Choroid plexus epithelial cell (primary cell): ENCODE data around the gene HSFX1.
A peak's percentile ranks its signal among the peaks of the same experiment; 100 is the strongest.

Experiments
- DNase-seq: peaks from one replicate; pipeline ENCODE4 v3.0.0-alpha.2; 2010; ENCODE audit warnings: low read depth
- H3K4me3 ChIP-seq: 2 replicates; pipeline ENCODE4 v1.5.1; 2011; ENCODE audit warnings: low read depth, mild to moderate bottlenecking, control low read depth, low read length, moderate library complexity
- CTCF ChIP-seq: conservative IDR thresholded peaks from 2 replicates; pipeline ENCODE4 v1.5.1; 2011; ENCODE audit warnings: low read depth, mild to moderate bottlenecking, control low read depth, inconsistent platforms, low read length, moderate library complexity

HSFX1 gene

DNA sequence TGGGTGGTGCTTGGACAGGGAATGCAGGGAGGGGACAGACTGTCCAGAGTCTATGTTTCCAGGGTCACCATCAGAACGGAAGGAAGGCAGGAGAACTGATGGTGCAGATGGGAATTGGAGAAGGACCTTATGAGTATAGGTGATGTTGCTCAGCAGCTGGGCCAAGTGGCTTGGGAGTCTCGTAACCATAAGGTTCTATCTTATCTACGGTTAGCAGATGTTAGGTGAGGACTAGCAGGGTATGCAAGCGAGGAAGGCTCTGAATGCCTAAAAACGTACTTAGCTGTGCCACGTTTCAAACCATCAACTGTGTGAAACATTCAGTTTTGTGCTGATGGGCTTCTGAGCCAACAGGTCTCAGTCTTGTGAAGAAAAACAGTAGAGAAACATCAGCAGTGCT, 30.2 kb downstream of the HSFX1 start:
- no peak for TF ChIP-seq CTCF
- no peak overlapping the region for H3K4me3 ChIP-seq
- no peak for DNase-seq

- H3K4me3 ChIP-seq: no peak overlapping the region
- no peak for DNase-seq
- TF ChIP-seq CTCF: no peak
Observed at GRCh38 chrX:149807747-149808458, 34.0 kb downstream of the HSFX1 start.

GRCh38 chrX:149818652-149819051, 44.8 kb downstream of the HSFX1 start:
- no peak overlapping the region for H3K4me3 ChIP-seq
- no peak for DNase-seq
- TF ChIP-seq CTCF: no peak

DNA sequence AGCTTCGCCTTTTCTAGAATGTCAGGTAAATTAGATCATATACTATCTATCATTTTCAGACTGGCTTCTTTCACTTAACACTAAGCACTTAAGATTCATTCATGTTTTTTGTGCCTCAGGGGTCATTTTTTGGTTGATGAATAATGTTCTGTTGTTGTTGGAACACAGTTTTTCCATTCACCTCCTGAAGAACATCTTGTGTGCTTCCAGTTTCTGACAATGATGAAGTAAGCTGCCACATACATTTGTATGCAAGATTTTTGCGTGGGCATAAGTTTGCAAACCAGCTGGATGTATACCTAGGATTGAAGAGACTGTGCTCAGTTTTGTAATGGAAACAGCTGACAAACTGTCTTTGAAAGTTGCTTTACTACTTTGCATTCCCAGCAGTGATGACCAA, 45.5 kb downstream of the HSFX1 start:
- no peak for TF ChIP-seq CTCF
- DNase-seq: no peak
- H3K4me3 ChIP-seq: no peak overlapping the region

- H3K4me3 ChIP-seq: no peak overlapping the region
- peak; percentile 50 for TF ChIP-seq CTCF
- peak; percentile 24 for DNase-seq
Observed at GRCh38 chrX:149825424-149825823, 51.6 kb downstream of the HSFX1 start.
